Left ventricle myocardium inferior (tissue), 1 donor: ENCODE measurements around the gene ALPP. TPM values are rescaled to one million over a fixed set of nuclear protein-coding genes. Genes with fewer than 3 reads are reported as not detected.
A peak's percentile ranks its signal among the peaks of the same experiment; 100 is the strongest.

ENCODE experiments used
- DNase-seq: peaks from one replicate; pipeline ENCODE4 v3.0.0-alpha.2; 2020
- H3K27ac ChIP-seq: fragments of 200-600 bp; replicated peaks from 2 replicates; pipeline ENCODE4 v1.8.0; 2021
- H3K27me3 ChIP-seq: fragments of 200-600 bp; 2 replicates; pipeline ENCODE4 v1.8.0; 2021; ENCODE audit warnings: low read depth
- H3K36me3 ChIP-seq: fragments of 200-600 bp; 2 replicates; pipeline ENCODE4 v1.8.0; 2021
- H3K4me1 ChIP-seq: fragments of 200-600 bp; 2 replicates; pipeline ENCODE4 v1.8.0; 2021
- H3K4me3 ChIP-seq: fragments of 200-600 bp; 2 replicates; pipeline ENCODE4 v1.8.0; 2021; ENCODE audit warnings: mild to moderate bottlenecking, moderate library complexity
- H3K9me3 ChIP-seq: fragments of 200-600 bp; replicated peaks from 2 replicates; pipeline ENCODE4 v1.8.0; 2021
- CTCF ChIP-seq: fragments of 200-600 bp; IDR thresholded peaks from 2 replicates; pipeline ENCODE4 v1.8.0; 2021; ENCODE audit warnings: antibody characterized with exemption, mild to moderate bottlenecking, borderline replicate concordance
- intact Hi-C: fragments of 100-400 bp; cut with micrococcal nuclease; formaldehyde crosslinking; loops from one replicate; pipeline ENCODE4 v1.11.0; 2022
- total RNA-seq: library from RNA; stranded (reverse); fragmentation: NEBNext Ultra II Directional; extraction: Animal tissue kit (Norgen Biotek cat#: 25700); gene quantifications from one replicate; pipeline ENCODE4 v1.2.1, GENCODE V29; 2021
- donor health status: DM: no; HTN: yes; CAD: no; lungs with severe emphysema.

Gene ALPP
- total RNA-seq, 1 donor from 2014 or later = not detected

GRCh38 chr2:232341061-232341738, 37.4 kb upstream of the ALPP start:
- Histone ChIP-seq H3K27ac (no peak overlapping the region), H3K9me3 (no peaks in the 10 kb centered on the region), H3K4me1 (no peaks in the 10 kb centered on the region), H3K36me3 (peaks cover 5% of the 10 kb centered on the region), H3K4me3 (no peak overlapping the region), H3K27me3 (no peaks in the 10 kb centered on the region)
- peak; percentile 12 for DNase-seq
- intact Hi-C loops = no loop called here
- no peak for TF ChIP-seq CTCF

- H3K27me3 ChIP-seq = no peaks in the 10 kb centered on the region
- no peaks in the 10 kb centered on the region for H3K9me3 ChIP-seq
- H3K4me3 ChIP-seq = no peak overlapping the region
- no peak for TF ChIP-seq CTCF
- intact Hi-C loops = no loop called here
- no peak overlapping the region for H3K27ac ChIP-seq
- no peaks in the 10 kb centered on the region for H3K36me3 ChIP-seq
- no peaks in the 10 kb centered on the region for H3K4me1 ChIP-seq
- peak; percentile 12 for DNase-seq
Observed at GRCh38 chr2:232341739-232342126, 36.8 kb upstream of the ALPP start.

- no peak for DNase-seq
Observed at GRCh38 chr2:232342635-232343565, 35.7 kb upstream of the ALPP start.

GRCh38 chr2:232343821-232344220, 34.7 kb upstream of the ALPP start:
- no peak for DNase-seq
- Histone ChIP-seq H3K4me3 (no peak overlapping the region), H3K27ac (no peak overlapping the region), H3K27me3 (peaks cover 19% of the 10 kb centered on the region), H3K4me1 (no peaks in the 10 kb centered on the region), H3K9me3 (no peaks in the 10 kb centered on the region), H3K36me3 (no peaks in the 10 kb centered on the region)
- TF ChIP-seq CTCF = no peak
- intact Hi-C loops = no loop called here

More at GRCh38 chr2:232342635-232343565, 35.7 kb upstream of the ALPP start:
- intact Hi-C loops = no loop called here
- no peak overlapping the region for H3K27ac ChIP-seq
- H3K9me3 ChIP-seq = no peaks in the 10 kb centered on the region
- H3K4me3 ChIP-seq = no peak overlapping the region
- H3K27me3 ChIP-seq = peaks cover 10% of the 10 kb centered on the region
- TF ChIP-seq CTCF = no peak
- no peaks in the 10 kb centered on the region for H3K4me1 ChIP-seq
- H3K36me3 ChIP-seq = no peaks in the 10 kb centered on the region

- H3K27me3 ChIP-seq = peaks cover 33% of the 10 kb centered on the region
- H3K36me3 ChIP-seq = no peaks in the 10 kb centered on the region
- DNase-seq = no peak
- no peak for TF ChIP-seq CTCF
- H3K4me1 ChIP-seq = no peaks in the 10 kb centered on the region
- H3K27ac ChIP-seq = no peak overlapping the region
- intact Hi-C loops = no loop called here
- no peaks in the 10 kb centered on the region for H3K9me3 ChIP-seq
- H3K4me3 ChIP-seq = no peak overlapping the region
Observed at GRCh38 chr2:232345251-232345650, 33.3 kb upstream of the ALPP start.
